Suprapubic skin (tissue), 3 donors: ENCODE data around the gene CCDC106.

Experiments
- CTCF ChIP-seq, 2 donors: fragments of 200-600 bp in 1 of 2; fragments of 450-650 bp in 1 of 2; sonication (generic) in 1 of 2; IDR thresholded peaks; one replicate each; pipeline ENCODE4 v1.5.1; 2016 to 2019; ENCODE audit warnings: antibody characterized with exemption in 2 of 2, mild to moderate bottlenecking in 1 of 2, moderate library complexity in 1 of 2
- EP300 ChIP-seq: sonication (generic); formaldehyde crosslinking; IDR thresholded peaks from one replicate; pipeline ENCODE4 v1.6.1; 2017; ENCODE audit warnings: antibody characterized with exemption

- TF ChIP-seq EP300 (no peak), CTCF (IDR thresholded peaks at IDR 0.05) (no peak)
These were observed 41.2 kb upstream of the CCDC106 start for GRCh38 chr19:55606817-55607216.
